Astrocyte of the cerebellum (primary cell): ENCODE results near the gene FAM83B.

Experiments
- DNase-seq: peaks from one replicate; pipeline ENCODE4 v3.0.0-alpha.2; 2011; ENCODE audit warnings: low read depth
- H3K4me3 ChIP-seq: 2 replicates; pipeline ENCODE4 v1.5.1; 2011; ENCODE audit warnings: mild to moderate bottlenecking, low read depth, low read length, moderate library complexity
- CTCF ChIP-seq: IDR thresholded peaks from 2 replicates; pipeline ENCODE4 v1.5.1; 2012; ENCODE audit warnings: low read length, low read depth, moderate library complexity, mild to moderate bottlenecking; ENCODE audit errors: missing control alignments
- in situ Hi-C: cut with HindIII; loops from 2 replicates; pipeline ENCODE4 v1.10.0; 2017; ENCODE audit warnings: low sequenced_read_pairs

FAM83B gene

GRCh38 chr6:54830216-54830615 lies 16.4 kb upstream of the FAM83B start:
- DNase-seq: no peak
- TF ChIP-seq CTCF: no peak
- H3K4me3 ChIP-seq: no peak overlapping the region
- in situ Hi-C loops: no loop called here

- in situ Hi-C loops: no loop called here
- no peak overlapping the region for H3K4me3 ChIP-seq
- DNase-seq: no peak
- TF ChIP-seq CTCF: no peak
Observed at GRCh38 chr6:54835176-54835575, 11.4 kb upstream of the FAM83B start.

- TF ChIP-seq CTCF: no peak
- DNase-seq: no peak
- H3K4me3 ChIP-seq: peak overlapping the region; percentile 61
- in situ Hi-C loops: no loop called here
Observed at GRCh38 chr6:54846857-54847674, 495 bp downstream of the FAM83B start.

GRCh38 chr6:54847799-54848597 lies 1.4 kb downstream of the FAM83B start:
- H3K4me3 ChIP-seq: no peak overlapping the region
- in situ Hi-C loops: no loop called here
- no peak for DNase-seq
- no peak for TF ChIP-seq CTCF

- in situ Hi-C loops: no loop called here
- TF ChIP-seq CTCF: no peak
- no peak overlapping the region for H3K4me3 ChIP-seq
- DNase-seq: no peak
Observed at GRCh38 chr6:54850114-54850513, 3.5 kb downstream of the FAM83B start.

- no peak overlapping the region for H3K4me3 ChIP-seq
- no peak for TF ChIP-seq CTCF
- no peak for DNase-seq
- in situ Hi-C loops: no loop called here
Observed at GRCh38 chr6:54856129-54856528, 9.6 kb downstream of the FAM83B start.
